Choroid plexus epithelial cell (primary cell): Measurements from ENCODE around the gene CRACR2A.

Source experiments
- DNase-seq: peaks from one replicate; pipeline ENCODE4 v3.0.0-alpha.2; 2010; ENCODE audit warnings: low read depth
- H3K4me3 ChIP-seq: 2 replicates; pipeline ENCODE4 v1.5.1; 2011; ENCODE audit warnings: low read depth, mild to moderate bottlenecking, control low read depth, low read length, moderate library complexity
- TF ChIP-seq, protein P1 (sequence below): conservative IDR thresholded peaks from 2 replicates; pipeline ENCODE4 v1.5.1; 2011; ENCODE audit warnings: low read depth, mild to moderate bottlenecking, control low read depth, inconsistent platforms, low read length, moderate library complexity

The CRACR2A gene

DNA sequence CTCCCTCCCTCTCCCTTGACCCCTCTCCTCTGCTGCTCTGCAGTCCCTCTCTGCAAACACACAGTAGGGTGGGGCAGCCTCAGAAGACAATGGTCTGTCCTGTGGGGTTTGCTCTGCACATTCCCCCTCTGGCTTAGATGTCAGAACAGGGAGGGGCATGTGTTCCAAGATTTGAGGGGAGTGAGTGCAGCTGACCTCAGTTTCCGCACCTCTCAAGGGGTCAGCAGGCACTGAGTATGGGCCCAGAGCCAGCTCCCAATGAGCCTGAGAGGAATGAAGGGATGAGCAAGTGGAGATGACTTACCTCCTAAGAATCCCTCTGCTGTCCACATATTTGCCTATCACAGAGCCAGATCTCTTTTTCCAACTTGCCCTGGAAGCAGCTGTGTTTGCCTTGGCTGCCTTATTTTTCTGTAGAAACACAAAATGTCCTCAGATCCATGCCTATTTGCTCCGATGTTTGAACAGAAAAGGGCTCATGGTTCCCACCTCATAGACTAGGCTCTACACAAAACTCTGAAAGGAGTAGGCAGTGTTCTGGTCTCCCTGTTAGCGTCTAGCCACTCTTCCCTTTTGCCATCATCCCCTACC lies 111.4 kb downstream of the CRACR2A start:
- no peak overlapping the region for H3K4me3 ChIP-seq
- TF ChIP-seq, protein P1, sequence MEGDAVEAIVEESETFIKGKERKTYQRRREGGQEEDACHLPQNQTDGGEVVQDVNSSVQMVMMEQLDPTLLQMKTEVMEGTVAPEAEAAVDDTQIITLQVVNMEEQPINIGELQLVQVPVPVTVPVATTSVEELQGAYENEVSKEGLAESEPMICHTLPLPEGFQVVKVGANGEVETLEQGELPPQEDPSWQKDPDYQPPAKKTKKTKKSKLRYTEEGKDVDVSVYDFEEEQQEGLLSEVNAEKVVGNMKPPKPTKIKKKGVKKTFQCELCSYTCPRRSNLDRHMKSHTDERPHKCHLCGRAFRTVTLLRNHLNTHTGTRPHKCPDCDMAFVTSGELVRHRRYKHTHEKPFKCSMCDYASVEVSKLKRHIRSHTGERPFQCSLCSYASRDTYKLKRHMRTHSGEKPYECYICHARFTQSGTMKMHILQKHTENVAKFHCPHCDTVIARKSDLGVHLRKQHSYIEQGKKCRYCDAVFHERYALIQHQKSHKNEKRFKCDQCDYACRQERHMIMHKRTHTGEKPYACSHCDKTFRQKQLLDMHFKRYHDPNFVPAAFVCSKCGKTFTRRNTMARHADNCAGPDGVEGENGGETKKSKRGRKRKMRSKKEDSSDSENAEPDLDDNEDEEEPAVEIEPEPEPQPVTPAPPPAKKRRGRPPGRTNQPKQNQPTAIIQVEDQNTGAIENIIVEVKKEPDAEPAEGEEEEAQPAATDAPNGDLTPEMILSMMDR: no peak
- peak; percentile 86 for DNase-seq

DNA sequence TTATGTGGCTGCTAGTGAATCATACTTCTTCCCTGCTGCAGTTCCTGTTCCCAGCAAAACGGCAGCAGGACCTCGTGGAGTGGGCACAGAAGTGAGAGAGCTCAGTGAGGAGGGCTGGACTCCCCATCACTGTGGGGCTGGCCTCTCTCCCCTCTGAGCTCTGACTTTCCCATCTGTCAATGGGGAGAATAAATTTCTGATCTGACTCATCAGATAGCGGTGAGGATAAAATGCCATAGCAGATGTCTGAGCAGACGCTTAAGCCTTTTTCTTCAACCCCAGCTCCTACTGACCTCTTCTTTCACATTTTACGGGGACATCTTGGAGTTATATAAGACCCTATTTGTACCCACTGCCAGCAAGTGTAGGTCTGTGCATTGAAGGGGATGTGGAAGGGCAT lies 116.6 kb downstream of the CRACR2A start:
- no peak for DNase-seq
- TF ChIP-seq, protein P1: no peak
- H3K4me3 ChIP-seq: no peak overlapping the region

DNA sequence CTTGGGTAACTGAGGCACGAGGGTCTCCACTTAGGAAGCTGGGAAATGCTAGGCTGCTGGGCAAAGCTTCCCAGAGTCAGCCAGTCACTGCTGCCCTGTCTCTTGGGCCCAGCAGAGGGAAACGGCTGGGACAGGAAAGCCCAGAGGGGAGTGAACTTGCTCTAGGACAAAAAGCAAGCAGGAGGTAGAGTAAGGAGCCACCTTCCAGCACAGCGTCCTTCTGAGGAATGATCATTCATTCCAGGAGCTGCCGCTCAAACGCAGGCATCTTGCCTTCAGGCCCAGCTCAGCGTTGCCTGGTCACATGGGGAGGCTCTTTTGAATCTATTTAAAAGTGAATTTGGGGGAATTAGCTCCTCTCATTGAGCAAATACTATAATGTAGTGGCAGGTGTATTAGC lies 118.6 kb downstream of the CRACR2A start:
- TF ChIP-seq, protein P1: no peak
- H3K4me3 ChIP-seq: no peak overlapping the region
- DNase-seq: no peak

DNA sequence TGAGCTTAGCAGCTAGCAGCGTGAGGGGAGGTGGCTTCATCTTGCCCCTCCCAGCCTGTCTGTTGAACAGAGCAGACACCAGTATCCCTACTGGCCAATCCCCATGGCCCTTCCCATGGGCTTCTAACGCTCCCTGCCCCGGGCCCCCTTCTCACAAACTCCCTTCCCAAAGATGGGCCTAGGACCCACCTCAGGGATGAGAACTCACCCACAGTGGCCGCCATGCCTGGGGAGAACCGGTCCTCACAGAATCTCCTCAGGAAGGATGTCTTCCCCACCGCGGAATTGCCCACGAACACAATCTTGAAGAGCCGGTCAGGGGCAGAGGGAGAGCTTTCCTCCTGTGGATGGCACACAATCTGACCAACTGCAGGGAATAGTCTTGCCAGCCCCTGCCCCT lies 119.5 kb downstream of the CRACR2A start:
- TF ChIP-seq, protein P1: no peak
- DNase-seq: no peak

DNA sequence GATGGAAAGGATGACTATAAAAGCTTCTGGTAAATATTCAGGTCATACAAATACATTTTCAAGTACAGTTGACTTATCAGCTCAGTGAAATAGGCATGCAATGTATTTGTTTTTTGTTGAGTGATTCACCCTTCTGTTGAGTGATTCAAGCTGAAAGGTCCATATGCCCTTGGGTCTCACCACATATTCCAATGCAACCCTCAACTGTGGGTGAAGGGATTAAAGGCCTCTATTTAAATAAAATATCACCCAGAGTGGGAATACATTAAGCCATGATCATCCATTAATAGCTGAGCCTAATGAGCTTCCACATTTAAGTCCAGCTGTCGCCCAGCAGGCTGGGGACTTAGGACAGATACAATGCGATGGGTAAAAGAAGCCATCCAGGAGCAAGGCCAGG lies 120.2 kb downstream of the CRACR2A start:
- H3K4me3 ChIP-seq: no peak overlapping the region
- TF ChIP-seq, protein P1: no peak
- DNase-seq: peak; percentile 50

More for the DNA sequence above, 119.5 kb downstream of the CRACR2A start:
- no peak overlapping the region for H3K4me3 ChIP-seq

DNA sequence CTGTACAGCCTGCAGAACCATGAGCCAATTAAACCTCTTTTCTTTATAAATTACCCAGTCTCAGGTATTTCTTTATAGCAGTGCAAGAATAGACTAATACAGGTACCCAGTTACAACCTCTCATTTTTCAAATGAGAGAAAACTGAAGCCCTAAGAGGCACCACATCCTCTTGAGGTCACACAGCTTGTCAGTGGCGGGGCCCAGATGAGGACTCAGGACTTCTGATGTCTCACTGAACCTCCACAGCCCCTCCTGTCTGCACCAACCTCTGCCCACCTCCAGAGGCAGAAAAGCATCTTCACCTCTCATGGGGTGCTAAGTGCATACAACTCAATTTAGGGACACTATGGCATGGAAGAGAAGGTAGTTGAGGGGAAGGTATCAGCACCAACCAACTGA lies 120.7 kb downstream of the CRACR2A start:
- H3K4me3 ChIP-seq: no peak overlapping the region
- TF ChIP-seq, protein P1: no peak
- DNase-seq: no peak

DNA sequence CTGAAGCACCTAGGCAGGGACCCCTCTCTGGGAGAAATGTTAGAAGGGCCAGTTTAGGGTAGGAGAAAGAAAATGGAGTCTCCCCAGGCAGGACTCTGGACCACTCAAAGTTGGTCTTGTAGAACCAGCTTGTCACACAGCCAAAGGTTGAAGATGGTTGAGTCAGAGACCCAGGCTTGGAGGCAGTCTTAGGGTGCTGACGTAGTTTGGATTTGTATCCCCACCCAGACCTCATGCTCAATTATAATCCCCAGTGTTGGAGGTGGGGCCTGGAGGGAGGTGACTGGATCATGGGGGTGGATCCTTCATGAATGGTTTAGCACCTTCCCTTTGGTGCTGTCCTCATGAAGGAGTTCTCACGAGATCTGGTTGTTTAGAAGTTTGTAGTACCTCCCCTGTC lies 121.2 kb downstream of the CRACR2A start:
- H3K4me3 ChIP-seq: no peak overlapping the region
- no peak for DNase-seq
- TF ChIP-seq, protein P1: no peak
